COR-L47 (cell line): ENCODE results near the gene COX4I1.
"Not testable (repeated sequence)": the region's sequence is repeated elsewhere in the genome, so short reads cannot be mapped to it uniquely, and the experiment has no call there.

Experiments used
- DNase-seq: peaks from one replicate; lab custom pipeline; 2025; lab: John Stamatoyannopoulos, UW

Gene COX4I1

DNA sequence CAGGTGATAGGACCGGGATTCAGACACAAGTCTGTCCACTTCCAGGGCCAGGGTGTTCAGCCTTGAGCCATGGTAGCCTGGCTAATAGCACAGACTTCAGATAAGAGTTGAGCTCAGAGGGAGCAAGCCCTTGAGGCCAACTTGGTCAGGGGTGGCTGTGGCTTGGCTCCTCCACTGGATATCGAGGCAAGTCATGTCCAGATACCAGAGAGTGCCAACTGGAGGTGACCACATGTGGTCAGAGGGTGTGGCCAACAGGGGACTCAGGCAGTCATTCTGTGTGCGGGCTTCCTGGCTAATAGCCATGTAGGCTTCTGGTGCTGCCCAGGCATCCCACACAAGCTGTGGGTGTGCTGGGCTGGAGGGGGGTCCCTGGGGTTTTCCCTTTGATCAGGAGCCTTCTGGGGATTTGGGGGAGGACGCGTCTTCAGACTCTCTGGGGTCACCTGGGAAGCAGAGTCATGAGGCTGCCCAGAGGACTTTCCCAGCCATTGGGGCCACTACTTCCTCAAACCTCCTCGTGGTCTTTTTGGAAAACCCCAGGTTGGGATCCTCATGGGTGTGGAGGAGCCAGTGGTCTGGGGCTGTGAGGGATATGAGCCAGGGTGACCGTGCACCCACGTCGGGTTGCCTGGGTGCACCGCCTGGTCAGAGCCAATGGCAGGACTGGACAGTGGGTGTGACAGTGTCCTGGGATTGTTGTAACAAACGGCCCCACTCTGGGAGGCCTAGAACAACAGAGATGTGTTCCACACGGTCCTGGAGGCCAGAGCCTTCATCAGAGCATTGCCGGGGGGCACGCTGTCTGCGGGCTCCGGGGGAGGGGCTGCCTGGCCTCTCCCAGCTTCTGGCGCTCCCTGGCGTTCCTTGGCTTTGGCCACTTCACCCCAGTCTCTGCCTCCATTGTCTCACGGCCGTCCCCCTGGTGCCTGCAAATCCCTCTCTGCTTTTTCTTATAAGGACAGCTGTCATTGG, 25.0 kb downstream of the COX4I1 start:
- DNase-seq: no peak

DNA sequence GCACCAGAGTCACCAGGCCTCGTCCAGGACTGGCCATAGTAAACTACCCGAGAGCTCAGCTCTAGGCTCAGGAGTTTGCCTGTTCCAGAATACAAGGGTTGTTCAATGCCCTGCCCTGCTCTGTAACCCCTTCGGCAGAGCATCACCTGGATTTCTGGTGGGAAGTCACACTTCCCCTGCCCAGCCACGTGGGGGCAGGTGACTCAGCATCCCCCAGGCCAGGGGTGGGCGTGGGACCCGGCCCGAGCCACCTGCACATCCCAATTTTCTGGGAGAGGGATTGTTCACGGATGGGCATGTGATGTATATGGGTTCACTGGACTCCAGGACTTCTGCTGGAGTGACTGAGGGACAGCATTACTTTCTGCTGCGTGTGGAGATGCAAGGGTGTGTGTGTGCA, 25.8 kb downstream of the COX4I1 start:
- DNase-seq: no peak

- no peak for DNase-seq
These were observed 27.3 kb downstream of the COX4I1 start for GRCh38 chr16:85826686-85827247.

- no peak for DNase-seq
These were observed 28.7 kb downstream of the COX4I1 start for GRCh38 chr16:85828166-85828565.

GRCh38 chr16:85829171-85829719, 29.8 kb downstream of the COX4I1 start:
- no peak for DNase-seq

DNA sequence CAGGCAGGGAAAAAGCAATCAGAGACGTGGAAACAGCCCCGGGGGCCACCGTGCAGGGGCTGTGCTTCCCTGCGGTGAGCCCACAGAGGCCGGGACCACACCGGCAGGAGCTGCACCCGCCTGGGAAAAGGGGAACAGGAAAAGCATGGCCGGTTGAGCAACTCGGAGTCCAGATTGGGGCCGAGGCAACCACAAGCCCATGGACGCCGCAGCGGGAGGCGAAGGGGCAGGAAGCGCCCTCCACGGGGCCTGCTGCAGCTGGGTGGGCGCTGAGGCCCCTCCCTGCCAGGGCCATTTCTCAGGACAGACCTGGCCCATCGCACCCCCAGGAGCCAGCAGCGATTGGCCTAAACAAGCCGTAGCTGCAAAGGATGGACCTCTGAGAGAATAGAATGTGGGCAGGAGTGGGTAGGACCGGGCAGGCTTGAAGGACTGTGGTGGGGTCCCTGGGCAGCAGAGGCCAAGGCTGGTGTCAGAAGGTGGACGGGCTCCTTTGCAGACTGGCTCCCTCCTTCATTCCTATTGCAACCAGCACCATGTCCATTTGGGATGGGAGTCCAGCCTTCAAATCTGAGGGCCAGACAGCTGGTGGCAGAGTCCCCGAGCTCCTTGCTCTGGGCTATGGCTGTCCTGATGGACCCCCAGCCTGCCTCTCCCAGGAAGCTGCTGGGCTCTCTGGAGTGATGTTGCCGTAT, 30.4 kb downstream of the COX4I1 start:
- no peak for DNase-seq

DNA sequence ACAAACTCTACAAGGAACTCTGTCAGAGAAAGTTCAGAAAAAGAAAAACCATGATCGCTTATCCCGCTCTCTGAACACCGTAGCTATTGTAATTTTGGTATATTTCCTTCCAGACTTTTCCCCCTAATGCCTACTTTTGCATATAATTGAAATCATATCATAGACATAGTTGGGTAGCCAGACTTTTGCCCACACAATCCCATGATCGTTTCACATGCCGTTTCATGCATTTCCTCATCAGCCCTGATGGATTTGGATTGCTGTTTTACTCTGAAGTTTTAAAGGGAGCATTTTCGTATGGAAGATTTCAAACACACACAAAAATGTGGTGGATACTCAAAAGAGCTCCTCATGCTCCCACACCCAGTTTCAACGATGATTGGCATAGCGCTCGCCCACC, 31.3 kb downstream of the COX4I1 start:
- DNase-seq: no peak

- DNase-seq: no peak
These were observed 33.2 kb downstream of the COX4I1 start for GRCh38 chr16:85832570-85833218.

DNA sequence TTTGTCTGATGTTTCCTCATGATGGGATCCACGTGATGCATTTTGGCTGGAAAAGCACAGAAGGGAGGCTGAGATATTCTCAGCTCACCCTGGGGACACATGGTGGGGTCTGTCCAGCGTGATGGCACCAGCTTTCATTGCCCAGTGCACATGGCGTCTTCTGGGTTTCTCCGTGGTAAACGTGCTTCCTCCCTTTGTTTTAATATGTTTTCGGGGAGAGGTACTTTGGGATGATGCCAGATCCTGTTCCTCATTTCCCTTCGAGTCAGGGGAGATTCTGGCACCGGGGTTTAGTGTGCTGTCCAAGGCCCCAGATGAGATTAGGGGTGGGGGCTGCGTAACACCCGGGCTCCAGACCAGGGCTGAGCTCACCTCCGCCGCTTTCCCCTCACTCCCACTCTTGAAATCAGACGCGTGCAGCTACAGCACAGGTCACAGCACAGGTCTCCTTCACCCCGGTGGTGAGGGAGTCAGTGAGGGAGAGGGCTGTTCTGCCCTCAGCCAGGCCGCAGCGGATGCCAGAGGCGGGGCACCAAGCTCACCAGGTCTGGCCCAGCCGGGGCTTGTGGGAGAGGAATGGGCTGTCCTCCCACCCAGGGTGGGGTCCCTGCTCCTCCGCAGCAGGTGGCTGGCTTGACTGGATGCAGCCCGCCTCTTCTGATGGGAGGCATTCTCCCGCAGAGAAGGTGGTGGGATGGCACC, 33.9 kb downstream of the COX4I1 start:
- DNase-seq: no peak

GRCh38 chr16:85834741-85835140, 35.2 kb downstream of the COX4I1 start:
- DNase-seq: no peak

DNA sequence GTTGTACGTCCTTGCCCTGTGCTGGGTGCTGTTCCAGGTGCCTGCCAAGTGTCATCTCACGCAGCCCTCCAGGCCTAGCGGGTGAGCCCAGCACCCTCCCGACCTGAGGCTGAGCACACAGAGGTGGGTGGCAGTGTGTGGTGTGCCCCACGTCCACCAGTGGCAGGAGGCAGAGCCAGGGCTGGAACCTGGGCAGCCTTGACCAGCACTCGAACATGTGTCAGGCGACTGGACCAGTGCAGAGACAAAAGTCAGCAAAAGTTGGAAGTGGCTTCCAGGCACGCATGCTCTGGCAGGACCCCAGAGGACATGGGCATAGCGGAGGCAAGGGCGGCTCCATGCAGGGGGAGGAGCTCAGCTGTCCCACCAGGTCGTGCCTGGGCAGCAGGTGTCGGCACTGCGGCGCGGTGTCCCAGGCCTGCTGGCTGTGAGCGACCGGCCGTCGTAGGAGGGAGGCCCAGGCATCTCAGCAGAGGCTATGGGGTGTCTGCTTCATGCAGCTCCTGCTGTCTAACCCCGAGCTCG, 35.8 kb downstream of the COX4I1 start:
- no peak for DNase-seq

GRCh38 chr16:85835956-85836705, 36.6 kb downstream of the COX4I1 start:
- no peak for DNase-seq

- DNase-seq: no peak
These were observed 37.4 kb downstream of the COX4I1 start for GRCh38 chr16:85836706-85837582.

GRCh38 chr16:85837654-85838053, 38.2 kb downstream of the COX4I1 start:
- not testable (repeated sequence) for DNase-seq

GRCh38 chr16:85838381-85838780, 38.9 kb downstream of the COX4I1 start:
- DNase-seq: no peak

- DNase-seq: no peak
These were observed 39.5 kb downstream of the COX4I1 start for GRCh38 chr16:85838876-85839585.

DNA sequence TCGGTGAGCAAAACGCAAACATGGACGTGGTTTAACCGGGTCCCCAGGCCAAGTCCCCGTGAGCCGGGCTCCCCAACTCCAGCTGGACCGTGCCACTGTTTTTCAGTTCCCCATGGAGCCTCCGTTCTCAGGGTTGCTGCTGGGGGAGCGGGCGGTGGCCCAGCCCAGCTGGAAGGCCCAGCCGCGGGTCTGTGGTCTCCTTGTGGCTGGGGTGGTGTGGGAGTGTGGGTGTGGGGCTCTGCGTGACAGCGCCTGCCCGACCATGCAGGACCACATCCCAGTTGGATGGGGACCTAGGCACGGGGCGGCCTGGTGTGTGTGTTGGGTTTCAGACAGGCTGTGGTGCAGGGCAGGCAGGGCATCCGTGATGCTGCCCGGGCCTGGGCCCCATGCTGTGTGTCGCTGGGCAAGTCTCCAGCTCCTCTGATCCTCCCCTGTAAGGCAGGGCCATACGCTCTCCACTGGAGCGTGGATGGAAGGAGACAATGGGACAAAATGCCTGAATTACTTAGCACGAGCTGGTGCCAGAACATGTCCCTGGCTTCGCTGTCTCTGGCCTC, 40.3 kb downstream of the COX4I1 start:
- no peak for DNase-seq

- DNase-seq: no peak
These were observed 40.9 kb downstream of the COX4I1 start for GRCh38 chr16:85840395-85840794.
